Hepatocyte (in vitro differentiated cells): ENCODE measurements around the gene CAPN8.

Source experiments
- CTCF ChIP-seq: fragments of 200-600 bp; sonication (generic); IDR thresholded peaks from 2 replicates; pipeline ENCODE4 v1.5.1; 2016; ENCODE audit warnings: antibody characterized with exemption, mild to moderate bottlenecking; ENCODE audit not compliant: poor library complexity
- EZH2 ChIP-seq: fragments of 200-600 bp; sonication (generic); IDR thresholded peaks from 2 replicates; pipeline ENCODE4 v1.6.1; 2016; ENCODE audit warnings: antibody characterized with exemption, mild to moderate bottlenecking, borderline replicate concordance
- EZH2phosphoT487 ChIP-seq: fragments of 200-600 bp; sonication (generic); IDR thresholded peaks from one replicate; pipeline ENCODE4 v1.6.1; 2018; ENCODE audit warnings: antibody characterized with exemption, mild to moderate bottlenecking, low read depth, moderate library complexity; ENCODE audit not compliant: unreplicated experiment, severe bottlenecking

- TF ChIP-seq EZH2phosphoT487 (no peak), CTCF (no peak), EZH2 (no peak)
These were observed 48.9 kb upstream of the CAPN8 start for GRCh38 chr1:223714421-223714724.
